HG03558 (cell line): ENCODE results near the gene MARCHF5.
A peak's percentile ranks its signal among the peaks of the same experiment; 100 is the strongest.

Experiments used
- ATAC-seq: cut with Tn5 transposase; IDR thresholded peaks from one replicate; pipeline ENCODE4 v1.9.1; 2021; ENCODE audit warnings: moderate number of reproducible peaks; ENCODE audit not compliant: unreplicated experiment; ENCODE audit errors: extremely low read depth

The MARCHF5 gene, protein sequence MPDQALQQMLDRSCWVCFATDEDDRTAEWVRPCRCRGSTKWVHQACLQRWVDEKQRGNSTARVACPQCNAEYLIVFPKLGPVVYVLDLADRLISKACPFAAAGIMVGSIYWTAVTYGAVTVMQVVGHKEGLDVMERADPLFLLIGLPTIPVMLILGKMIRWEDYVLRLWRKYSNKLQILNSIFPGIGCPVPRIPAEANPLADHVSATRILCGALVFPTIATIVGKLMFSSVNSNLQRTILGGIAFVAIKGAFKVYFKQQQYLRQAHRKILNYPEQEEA

DNA sequence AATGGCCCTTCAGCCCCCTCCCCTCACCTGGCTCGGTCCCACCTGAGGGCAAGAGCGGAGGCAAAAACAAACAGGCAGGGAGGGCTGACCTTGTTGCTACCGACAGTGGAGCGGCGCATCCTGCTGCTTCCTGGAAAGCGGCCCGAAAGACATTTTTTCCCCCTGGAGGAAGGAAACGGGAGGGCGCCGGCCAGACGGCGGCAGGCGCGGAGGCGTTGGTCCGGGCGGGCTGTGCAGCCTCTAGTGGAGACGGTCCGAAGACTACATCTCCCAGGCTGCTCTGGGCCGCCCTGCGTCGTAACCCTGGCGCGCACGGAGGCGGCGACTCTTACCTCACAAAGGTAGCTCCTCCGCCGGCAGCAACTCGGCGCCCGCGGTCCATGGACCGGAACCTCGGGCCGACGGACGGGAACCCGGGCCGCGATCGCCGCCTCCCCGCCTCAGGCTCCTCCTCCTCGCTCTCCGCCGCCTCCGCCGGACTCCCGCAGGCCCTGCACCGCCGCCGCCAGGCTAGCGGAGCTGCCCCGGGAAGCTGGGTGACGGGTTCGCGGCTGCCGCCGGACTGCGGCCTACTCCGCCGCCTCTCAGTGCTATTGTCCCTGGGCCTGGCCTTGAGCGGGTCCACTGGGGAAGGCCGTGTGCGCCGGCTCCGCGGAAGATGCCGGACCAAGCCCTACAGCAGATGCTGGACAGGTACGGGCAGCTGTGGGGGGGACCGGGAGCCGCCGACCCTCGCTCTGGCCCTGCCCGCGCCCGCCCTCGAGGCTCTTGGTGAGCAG lies at the start of gene MARCHF5, which contains the start of gene CPEB3:
TSS of gene MARCHF5 (plus strand) at position 331 of the 779 bp plus-strand sequence. CDS start at position 659, 328 bp downstream.
TSS of gene CPEB3 (minus strand) at position 242 of the 779 bp plus-strand sequence. CDS start 50,728 bp downstream, outside the sequence.
- ATAC-seq = peak; percentile 98

DNA sequence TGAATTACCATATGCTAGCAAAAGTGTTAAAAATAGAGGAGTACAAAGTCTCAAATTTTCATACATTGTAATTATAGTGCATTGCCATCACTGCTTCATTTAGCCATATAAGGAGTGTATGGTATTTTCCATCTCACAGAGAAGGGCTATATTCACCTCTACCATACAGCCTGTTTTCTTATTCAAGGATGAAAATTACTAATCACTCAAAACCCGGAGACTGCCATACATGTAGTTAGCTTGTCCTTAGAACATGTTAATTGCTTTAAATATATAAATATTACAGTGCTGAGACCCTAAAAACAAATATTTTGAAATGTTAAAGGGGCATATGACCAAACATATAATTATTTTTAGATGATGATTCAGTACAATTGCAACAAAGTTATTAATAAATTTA lies 49.5 kb upstream of the MARCHF5 start:
- ATAC-seq = no peak

DNA sequence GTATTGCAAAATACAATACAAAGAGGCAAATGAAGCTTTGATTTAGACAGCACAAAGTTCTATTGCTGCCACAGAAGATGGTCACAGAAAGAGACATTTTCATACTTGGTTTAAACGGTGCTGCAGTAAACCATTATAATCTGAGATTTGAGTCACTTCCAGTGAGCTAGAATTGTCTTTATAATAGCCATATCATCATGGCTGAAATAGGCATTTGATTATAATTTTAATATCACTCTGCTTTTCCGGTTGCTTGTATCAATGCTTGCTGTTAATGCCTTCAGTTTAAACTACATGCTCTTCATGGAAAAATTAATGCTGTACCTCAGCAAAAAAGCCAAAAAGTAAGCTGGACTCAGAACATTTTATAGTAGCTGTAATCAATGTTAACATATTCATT lies 48.6 kb upstream of the MARCHF5 start:
- ATAC-seq = no peak

DNA sequence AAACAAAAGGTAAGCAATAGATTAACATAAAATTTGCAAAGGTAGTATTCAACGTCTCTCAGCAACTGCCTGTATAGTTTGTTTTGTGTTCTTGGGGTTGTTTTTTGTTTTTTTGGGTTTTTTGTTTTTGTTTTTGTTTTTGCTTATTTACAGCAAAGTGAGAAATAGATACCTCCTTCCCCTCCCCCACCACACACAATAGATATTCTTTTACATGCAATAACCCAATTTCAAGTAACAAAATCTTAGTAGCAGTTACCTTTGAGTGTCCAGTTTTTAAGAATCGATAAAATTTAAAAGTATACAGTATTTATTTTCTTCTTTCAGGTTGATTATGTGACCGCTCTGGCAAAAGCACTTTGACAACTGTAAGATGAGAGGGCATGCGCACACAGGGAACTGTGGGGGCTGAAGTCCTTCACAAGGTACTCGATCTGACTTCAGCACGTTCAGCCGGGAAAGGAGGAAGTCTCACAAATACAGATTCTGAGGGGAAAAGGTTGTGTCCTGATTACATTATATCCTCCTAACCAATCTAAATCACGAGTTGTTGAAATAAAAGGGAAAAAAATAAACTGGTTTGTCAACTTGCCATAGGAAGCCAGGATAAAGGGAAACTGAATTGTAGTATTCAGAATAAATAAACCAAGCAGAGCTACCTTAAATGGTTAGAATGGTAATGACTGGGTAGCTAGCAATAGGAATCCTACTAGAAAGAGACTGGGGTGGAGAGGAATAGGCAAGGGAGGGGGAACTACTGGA lies 47.9 kb upstream of the MARCHF5 start:
- ATAC-seq = no peak

DNA sequence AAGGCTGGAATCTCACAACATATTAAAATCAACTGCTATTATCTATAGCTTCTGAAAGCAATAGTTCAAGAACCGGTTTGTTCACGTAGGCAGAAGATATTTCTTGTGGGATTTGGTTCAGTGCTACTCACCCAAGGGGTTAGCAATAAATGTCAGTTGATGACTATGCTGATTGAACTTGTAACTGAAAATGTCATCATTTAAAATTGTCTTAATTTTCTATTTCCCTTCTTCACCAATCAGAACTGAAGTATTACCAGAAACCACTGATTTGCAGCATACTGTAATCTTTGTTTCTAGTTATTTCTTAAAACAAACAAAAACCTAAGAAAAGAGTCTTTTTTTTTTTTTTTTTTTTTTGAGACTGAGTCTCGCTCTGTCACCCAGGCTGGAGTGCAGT lies 46.2 kb upstream of the MARCHF5 start:
- ATAC-seq = no peak

DNA sequence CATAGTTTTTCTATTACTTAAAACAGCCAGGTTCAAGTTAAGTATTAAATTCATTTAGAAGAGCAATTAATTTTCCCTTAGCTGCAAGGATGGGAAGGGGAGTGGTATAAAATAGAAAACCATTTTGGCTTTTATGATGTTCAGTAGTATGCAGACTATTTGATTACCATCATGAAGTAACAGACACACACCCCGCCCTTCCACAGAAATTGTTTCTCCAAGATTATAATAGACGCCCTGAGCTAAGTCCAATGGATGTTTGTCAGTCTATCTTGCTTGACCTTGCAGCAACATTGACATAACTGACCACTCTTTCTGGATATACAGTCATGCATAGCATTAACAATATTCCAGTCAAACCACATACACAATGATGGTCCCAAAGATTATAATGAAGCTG lies 42.4 kb upstream of the MARCHF5 start:
- no peak for ATAC-seq

DNA sequence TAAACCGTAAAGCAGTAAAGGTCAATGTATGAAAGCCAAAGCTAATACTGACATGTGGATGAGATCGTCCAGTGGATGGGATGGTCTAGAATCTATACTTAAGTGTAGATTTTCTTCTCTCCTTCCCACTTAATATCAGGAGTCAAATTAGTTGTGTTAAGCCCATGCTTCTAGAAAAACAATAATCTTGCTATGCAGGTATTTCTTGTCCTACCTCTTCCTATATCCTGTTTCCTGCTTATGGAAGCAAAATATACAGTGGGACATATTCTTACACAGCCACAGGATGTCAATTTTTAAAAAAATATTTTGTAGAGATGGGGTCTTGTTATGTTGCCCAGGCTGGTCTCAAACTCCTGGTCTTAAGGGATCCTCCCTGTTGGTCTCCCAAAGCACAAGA lies 27.6 kb upstream of the MARCHF5 start:
- no peak for ATAC-seq

DNA sequence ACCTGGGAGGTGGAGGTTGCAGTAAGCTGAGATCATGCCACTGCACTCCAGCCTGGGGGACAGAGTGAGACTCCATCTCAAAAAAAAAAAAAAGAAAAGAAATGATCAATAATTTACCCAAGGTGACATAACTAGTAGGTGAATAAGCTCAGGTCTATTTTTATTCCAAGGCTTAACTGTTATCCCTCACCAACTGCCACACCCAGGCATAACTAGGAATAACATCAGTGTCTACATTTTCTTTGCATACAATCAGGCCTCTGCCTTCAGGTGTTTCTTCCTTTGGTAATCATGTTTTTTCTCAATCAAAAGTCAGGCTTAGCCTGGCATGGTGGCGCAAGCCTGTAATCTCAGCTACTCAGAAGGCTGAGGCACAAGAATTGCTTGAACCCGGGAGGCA lies 26.7 kb upstream of the MARCHF5 start:
- no peak for ATAC-seq

DNA sequence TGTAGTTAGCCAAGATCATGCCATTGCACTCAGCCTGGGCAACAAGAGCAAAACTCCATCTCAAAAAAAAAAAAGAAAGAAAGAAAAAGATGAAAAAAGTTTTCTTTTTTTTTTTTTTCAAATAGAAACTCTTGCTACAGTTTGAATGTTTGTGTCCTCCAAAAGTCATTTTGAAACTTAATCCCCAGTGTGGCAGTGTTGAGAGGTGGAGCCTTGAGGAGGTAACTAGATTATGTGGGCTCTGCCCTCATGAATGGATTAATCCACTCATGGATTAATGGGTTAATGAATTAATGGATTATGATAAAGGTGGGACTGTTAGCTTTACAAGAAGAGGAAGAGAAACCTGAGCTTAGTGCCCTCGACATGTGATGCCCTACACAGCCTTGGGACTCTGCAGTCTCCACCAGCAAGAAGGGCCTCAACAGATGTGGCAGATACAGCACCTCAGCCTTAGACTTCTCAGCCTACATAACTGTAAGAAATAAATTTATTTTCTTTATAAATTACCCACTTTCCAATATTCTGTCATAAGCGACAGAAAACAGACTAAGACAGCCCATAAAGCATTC lies 25.2 kb upstream of the MARCHF5 start:
- ATAC-seq = no peak

DNA sequence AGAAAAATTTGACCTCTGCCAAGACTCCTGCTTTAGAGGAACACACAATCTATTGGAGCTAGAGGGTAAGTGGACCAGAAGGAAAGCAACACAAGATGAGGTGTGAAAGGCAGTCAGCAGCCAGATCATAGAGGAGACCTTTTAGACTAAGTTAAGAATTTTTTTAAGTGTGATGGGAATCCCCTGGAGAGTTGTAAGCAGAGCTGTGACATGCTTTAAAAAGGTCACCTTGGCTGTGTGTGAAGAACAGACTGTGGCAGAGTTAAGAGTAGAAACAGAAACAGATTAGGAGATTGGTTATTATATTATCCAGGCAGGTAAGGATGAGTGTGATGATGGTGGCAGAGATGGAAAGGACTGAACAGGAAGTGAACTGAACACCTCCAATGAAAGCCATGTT lies 23.6 kb upstream of the MARCHF5 start:
- no peak for ATAC-seq

DNA sequence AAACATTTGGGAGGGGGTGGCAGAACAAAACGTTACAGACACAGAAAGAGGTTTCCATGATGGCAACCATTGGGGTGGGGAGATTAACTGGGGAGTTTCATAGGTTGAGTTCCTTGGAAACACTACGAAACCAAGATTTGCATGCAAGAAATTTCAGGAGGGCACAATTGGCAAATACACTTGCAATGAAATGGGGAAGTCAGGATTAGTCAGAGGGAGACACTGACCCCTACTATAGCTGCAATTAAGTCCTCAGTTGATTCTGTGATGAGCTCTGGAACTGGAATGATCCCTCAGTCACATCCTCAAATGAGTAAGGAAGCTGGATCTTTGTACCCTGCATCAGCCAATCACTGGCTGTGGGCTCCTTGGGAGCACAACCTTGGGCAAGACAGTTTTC lies 22.2 kb upstream of the MARCHF5 start:
- ATAC-seq = no peak

DNA sequence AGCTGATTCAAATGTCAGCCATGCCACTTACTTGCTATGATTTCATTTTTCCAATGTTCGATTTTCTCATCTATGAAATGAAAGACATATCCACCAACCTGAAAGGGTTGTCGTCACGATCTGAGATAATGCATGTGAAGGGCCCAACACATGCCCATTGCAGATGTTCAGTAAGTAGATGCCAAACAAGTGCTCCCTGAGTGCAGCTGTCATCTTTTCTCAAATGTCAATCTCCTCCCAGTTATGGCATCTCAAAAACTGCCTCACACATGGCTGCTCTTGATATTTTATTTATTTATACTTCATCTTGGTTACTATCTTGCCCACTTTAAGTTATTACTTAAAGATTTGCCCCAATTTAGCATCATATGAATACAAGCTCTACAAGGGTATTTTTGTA lies 16.9 kb upstream of the MARCHF5 start:
- ATAC-seq = no peak

DNA sequence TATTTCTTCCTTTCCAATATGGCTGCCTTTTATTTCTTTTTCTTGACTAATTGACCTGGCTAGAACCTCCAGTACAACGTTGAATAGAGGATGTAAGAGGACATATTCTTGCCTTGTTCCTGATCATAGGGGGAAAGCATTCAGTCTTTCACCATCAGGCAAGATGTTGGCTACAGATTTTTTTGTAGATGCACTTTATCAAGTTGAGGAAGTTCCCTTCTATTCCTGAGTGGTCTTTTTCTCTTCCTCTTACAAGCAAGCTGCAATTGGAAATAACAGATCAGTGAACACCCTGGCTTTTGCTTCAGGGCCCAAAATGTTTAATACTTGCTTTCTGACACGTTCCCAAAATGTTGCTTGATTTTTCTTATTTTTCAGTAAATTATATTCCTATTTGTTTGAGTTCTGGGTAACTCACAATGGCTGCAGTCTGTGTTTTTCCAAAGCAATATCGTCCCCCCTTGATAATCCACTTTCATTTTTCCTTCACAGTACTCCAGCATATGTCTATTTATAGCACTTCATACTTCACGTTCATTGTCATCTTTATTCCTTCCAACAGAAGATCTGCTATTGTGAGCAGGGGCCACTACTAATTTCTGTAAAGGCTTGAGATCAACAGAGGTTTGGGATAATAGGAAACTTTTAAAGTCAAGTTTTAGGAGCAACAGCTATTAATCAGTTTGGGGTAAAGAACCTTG lies 11.8 kb upstream of the MARCHF5 start:
- no peak for ATAC-seq

DNA sequence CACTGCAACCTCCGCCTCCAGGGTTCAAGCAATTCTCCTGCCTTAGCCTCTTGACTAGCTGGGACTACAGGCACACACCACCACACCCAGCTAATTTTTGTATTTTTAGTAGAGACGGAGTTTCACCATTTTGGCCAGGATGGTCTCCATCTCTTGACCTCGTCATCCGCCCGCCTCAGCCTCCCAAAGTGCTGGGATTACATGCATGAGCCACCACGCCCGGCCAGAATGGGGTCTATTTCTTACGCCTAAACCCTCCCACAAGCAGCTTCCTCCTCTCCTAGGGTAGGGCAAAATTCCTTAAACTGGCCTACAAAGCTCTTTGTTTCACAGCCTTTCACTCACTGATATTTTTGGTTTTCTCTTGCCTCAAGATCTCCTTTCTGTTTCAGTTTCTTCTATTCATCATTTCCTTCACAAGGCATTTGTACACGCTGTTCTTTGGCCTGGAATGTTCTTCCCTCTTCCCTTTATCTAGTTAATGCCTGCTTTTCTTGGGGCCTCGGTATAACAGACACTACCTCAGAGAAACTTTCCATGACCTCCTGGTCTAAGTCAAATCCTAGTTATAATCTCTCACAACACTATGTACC lies 6.8 kb upstream of the MARCHF5 start:
- ATAC-seq = no peak

DNA sequence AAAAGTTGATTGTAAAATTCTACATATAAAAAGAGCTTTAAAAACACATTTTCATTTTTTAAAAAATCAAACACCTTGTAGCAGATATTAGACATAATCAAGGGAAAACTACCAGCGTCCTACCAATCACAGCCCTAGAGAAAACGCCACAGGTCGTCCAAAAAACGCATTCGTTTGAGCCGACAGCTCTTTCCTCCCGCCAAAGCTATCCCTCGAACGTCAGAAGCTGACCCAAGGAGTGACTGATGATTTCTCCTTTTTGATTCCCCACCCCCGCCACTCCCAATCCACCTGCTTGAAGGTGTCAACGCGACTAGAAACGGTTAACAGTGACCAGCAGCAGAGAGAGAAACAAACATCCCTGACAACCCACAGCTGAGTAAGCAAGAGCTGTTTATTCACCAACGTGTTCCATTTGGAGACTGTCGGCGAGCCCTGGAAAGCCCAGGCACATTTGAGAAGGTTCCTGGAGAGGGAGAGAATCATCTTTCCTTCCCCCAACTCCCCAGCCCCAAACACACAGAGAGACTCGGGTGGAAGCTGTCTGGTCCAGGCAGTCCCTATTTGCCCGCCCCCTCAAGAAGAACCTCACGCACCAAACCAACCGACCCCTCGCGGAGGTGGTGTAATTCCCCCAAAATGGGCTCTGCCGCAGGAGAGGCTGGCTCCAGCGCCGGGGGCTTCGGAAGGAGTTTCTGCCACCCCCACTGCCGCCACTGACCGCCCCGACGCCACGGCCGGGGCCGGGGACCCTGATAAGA lies 711 bp upstream of the MARCHF5 start:
- no peak for ATAC-seq

DNA sequence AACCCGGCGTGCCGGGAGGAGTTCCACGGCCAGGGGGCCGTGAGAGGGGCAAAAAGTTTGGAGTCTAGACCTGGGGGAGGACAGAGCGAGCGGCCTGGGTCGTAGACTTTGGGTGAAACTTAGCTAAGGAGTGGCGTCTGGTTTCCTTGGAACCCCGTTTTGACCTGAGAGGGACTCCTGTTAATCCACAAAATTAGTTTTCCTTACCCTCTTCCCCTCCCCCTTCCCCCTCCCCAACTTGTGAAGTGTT lies 574 bp downstream of the MARCHF5 start:
- ATAC-seq = no peak

DNA sequence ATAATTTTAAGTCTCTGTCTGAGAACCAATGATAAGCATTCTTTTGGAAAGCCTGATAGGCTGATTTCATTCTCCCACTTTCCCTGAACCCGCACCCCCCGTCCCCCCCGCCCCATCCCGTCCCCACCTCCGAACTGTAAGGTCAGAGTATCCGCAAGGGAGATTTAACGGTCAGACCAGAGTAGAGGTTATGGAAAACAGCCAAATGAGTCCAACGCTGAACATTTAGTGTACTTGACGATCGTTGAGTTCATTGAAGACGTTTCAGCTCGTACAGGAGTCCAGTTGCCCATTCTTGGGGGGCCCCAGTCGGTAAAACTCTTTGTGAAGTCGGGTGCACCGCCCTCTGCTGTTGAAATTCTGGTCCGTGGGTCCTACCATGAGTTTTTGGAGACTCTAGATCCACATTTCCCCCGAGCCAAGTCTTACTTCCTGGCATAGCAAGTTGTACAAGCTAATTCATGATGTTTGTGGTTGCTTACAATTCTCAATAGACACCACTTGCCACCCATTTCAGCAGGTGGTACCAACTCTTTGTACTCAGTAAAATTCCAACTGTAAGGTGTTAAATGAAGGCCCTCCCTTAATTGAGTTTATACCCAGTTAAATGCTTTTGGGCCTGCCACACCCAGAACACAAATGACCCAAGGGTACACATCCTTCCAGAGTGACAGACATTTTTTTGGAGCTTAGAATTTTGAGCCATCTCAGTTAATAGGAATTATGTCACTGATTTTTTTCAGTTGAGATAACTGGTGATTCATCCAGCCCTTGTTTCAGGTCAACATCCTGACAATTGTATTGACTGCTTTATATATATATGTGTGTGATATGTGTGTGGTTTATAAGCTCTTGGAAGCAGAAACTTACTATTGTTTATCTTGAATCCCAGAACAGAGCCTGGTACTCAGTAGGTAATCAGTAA lies 1.2 kb downstream of the MARCHF5 start:
- no peak for ATAC-seq

DNA sequence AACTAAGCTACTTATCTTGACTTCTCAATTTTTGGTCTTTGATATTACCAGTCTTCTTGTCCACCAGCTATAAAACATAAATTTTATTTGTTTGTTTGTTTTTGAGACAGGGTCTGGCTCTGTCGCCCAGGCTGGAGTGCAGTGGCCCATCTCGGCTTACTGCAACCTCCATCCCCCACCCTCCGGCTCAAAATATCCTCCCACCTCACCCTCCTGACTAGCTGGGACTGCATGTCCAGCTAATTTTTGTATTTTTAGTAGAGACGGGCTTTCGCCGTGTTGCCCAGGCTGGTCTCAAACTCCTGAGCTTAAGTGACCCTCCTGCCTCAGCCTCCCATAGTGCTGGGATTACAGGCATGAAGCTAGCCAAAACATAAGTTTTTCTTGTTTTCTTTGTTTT lies 7.5 kb downstream of the MARCHF5 start:
- ATAC-seq = no peak
